ENCODE data around the gene PPM1L. TPM values are rescaled to one million over a fixed set of nuclear protein-coding genes. Genes with fewer than 3 reads are reported as not detected.
"Not testable (repeated sequence)": the region's sequence is repeated elsewhere in the genome, so short reads cannot be mapped to it uniquely, and the experiment has no call there.

Gene PPM1L
- total RNA-seq, 1 experiment from 2014 or later: 3.2 TPM

DNA sequence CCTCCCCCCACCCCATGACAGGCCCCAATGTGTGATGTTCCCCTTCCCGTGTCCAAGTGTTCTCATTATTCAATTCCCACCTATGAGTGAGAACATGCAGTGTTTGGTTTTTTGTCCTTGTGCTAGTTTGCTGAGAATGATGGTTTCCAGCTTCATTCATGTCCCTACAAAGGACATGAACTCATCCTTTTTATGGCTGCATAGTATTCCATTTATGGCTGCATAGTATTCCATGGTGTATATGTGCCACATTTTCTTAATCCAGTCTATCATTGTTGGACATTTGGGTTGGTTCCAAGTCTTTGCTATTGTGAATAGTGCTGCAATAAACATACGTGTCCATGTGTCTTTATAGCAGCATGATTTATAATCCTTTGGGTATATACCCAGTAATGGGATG lies 254.1 kb downstream of the PPM1L start:
- not testable (repeated sequence) for H3K27me3 ChIP-seq (ENCODE audit: control insufficient read depth, insufficient read depth, low read length); DNase-seq; H3K36me3 ChIP-seq (replicated peaks; ENCODE audit: control insufficient read depth, insufficient read depth, low read length); H3K4me3 ChIP-seq (ENCODE audit: insufficient read depth, low read depth, low read length)

DNA sequence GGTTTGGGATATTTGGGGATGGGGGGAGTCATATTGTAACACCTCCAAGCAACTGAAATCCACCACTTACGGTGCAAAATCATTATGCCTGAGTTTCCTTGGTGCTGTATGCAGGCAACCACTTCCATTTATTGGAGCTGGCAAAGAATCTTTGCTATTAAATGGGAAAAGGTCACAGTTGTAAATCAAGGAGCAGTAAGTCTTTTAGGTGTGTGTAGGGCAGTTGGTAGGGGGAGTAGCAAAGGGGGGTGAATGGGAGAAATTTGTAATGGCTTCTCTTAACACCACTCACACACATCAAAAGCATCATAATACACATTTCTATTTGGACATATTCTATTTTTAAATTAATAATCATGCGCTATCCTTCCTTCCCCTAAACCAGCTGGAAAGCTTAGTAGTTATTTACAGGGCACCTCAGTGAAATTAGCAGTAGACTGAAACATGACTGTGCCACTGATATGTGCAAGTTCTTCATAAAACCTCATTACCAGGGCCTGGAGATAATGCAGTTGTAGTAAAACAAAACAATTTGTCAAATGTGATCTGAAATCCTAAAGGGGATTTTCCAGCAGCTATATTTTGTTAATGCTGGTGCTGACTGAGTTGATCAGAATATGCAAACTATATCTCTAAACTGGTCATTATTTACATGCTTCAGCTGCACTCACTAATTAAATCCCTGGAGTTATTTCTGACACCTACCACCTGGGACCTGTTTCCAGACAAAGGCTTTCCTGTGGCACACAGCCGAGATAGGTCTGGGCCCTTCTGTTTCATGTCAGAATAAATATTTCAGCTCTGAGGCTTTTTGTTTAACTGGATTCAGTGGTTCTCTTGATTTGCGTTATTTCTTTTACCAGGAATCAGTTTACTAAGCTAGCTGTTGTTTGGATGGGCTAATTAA lies 259.1 kb downstream of the PPM1L start:
- no peaks in the 10 kb centered on the region for H3K36me3 ChIP-seq (replicated peaks; ENCODE audit: control insufficient read depth, insufficient read depth, low read length)
- no peaks in the 10 kb centered on the region for H3K27me3 ChIP-seq (ENCODE audit: control insufficient read depth, insufficient read depth, low read length)
- DNase-seq: no peak
- H3K4me3 ChIP-seq (ENCODE audit: insufficient read depth, low read depth, low read length): no peak overlapping the region

DNA sequence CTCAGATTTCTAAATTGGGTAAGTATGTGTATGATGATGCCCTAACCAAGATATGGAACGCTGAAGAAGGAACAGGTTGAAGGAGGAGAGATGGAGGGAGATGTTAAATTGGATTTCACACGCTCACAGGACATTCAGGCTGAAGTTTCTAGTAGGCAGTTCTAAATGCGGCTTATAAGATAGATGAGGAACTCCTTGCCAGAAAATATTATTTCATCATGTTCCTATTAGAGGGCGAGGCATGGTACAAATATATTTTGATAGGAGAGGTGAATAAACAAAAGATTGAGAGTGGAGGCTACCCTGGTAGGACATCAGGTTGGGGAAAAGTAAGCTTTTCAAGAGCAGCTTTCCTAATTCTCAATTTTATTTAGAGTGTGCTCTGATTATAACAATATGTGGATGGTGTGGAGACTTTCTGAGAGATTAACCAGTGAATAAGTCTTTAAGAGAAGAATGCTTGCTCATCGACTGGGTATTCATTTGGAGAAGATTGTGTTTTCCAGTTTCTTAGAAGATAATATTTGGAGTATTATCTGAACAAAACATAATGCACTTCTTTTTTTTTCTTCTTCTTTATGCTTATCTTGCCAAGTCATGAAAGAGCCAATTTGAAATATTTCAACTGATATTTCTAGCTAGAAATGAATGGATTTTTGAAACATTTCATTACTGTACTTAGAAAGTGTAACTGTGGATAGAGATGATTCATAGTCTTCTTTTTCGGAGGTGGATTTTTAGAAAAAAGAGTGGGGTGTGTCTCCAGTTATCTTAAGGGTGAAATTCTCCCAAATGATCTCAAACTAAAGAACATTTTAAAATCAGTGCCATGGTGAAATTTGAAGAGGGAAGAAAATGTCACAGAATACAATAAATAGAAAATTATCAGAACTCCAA lies 260.6 kb downstream of the PPM1L start:
- H3K36me3 ChIP-seq (replicated peaks; ENCODE audit: control insufficient read depth, insufficient read depth, low read length): no peaks in the 10 kb centered on the region
- no peak for DNase-seq
- H3K27me3 ChIP-seq (ENCODE audit: control insufficient read depth, insufficient read depth, low read length): no peaks in the 10 kb centered on the region
- no peak overlapping the region for H3K4me3 ChIP-seq (ENCODE audit: insufficient read depth, low read depth, low read length)

DNA sequence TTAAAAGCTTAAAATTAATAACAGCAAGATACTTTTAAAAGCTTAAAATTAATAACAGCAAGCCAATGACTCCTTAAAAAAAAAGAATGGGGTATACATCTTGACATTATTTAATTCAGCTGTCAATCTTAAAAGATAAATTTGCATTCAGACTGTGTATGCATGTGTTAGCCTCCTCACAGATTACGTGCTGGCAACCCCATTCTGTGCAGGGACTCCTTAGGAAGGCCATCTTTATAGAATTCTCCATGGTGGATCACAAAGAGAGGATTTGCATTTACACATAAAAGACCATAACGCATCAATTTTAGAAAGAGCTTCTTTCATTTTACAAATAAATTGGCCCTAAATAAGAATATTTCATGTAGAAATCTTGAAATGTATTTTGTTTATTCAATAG lies 261.9 kb downstream of the PPM1L start:
- Histone ChIP-seq H3K4me3 (ENCODE audit: insufficient read depth, low read depth, low read length) (no peak overlapping the region), H3K36me3 (replicated peaks; ENCODE audit: control insufficient read depth, insufficient read depth, low read length) (no peaks in the 10 kb centered on the region), H3K27me3 (ENCODE audit: control insufficient read depth, insufficient read depth, low read length) (no peaks in the 10 kb centered on the region)
- no peak for DNase-seq

DNA sequence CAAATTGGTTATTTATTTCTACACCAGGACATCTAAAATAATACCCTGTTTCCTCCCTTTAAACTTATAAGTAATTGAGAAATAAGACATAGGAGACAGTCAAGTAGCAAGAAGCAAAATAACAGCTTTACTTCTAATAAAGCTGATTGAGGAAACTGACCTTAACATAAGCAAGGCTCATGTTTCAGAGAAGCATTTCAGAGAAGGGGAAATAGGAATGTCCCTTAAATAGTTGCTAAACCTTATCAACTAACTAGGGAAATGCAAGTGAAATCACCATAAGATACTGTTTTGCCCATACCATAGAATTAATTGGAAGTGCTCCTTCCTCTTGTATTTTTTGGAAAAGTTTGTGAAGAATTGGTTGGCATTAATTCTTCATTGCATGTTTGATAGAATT lies 264.2 kb downstream of the PPM1L start:
- H3K4me3 ChIP-seq (ENCODE audit: insufficient read depth, low read depth, low read length): no peak overlapping the region
- DNase-seq: no peak
- no peaks in the 10 kb centered on the region for H3K36me3 ChIP-seq (replicated peaks; ENCODE audit: control insufficient read depth, insufficient read depth, low read length)
- no peaks in the 10 kb centered on the region for H3K27me3 ChIP-seq (ENCODE audit: control insufficient read depth, insufficient read depth, low read length)

DNA sequence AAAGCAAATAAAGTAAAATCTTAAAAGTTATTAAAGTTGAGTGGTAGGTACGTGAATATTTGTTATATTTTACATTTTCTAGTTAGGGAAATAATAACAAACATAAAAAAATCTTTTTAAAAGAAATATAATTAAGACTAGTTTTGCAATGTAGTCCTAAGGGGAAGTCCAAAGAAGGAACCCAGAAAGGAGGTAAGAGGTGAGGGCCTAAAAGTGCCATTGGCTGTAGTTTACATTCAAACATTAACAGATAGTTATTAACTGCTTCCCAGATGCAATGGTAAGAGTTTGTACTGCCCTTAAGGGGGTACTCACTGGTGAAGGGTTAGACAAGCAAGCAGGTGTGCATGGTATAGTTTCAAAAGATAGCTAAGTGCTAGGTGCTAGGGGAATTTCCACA lies 269.9 kb downstream of the PPM1L start:
- DNase-seq: no peak
- Histone ChIP-seq H3K27me3 (ENCODE audit: control insufficient read depth, insufficient read depth, low read length) (no peaks in the 10 kb centered on the region), H3K4me3 (ENCODE audit: insufficient read depth, low read depth, low read length) (no peak overlapping the region), H3K36me3 (replicated peaks; ENCODE audit: control insufficient read depth, insufficient read depth, low read length) (no peaks in the 10 kb centered on the region)

DNA sequence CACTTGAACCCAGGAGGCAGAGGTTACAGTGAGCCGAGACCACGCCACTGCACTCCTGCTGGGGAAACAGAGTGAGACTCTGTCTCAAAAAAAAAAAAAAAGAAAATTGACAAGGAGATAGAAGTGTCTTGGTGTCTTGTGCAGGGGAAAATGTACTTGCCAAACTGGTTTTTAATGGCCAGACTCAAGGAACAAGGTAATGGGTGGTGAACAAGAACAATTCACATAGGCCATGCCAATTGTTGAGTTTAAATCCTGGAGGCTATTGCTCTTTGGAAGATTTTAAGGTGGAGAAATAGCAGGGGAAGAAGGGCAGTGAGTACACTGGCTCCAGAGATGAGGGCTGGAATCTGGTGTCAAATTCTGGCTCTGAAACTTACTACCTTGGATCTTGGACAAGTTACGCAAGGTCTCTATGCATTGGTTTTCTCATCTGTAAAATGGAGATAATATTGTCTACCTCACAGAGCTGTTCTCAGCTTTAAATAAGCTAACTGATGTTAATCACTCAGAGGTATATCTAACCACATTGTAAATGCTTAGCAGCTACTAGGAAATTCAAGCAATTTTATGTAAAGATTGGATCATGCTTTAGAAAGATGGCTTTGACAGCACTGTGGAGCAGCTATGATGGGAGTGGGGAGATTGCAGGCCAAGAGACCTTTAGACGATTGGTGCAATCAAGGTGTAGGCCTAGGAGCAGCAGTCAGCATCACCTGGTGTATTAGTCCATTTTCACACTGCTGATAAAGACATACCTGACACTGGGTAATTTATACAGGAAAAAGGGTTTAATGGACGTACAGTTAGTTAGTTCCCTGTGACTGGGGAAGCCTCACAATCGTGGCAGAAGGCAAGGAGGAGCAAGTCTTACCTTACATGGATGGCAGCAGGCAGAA lies 270.8 kb downstream of the PPM1L start:
- no peak for DNase-seq
- H3K4me3 ChIP-seq (ENCODE audit: insufficient read depth, low read depth, low read length): no peak overlapping the region
- H3K36me3 ChIP-seq (replicated peaks; ENCODE audit: control insufficient read depth, insufficient read depth, low read length): no peaks in the 10 kb centered on the region
- no peaks in the 10 kb centered on the region for H3K27me3 ChIP-seq (ENCODE audit: control insufficient read depth, insufficient read depth, low read length)

DNA sequence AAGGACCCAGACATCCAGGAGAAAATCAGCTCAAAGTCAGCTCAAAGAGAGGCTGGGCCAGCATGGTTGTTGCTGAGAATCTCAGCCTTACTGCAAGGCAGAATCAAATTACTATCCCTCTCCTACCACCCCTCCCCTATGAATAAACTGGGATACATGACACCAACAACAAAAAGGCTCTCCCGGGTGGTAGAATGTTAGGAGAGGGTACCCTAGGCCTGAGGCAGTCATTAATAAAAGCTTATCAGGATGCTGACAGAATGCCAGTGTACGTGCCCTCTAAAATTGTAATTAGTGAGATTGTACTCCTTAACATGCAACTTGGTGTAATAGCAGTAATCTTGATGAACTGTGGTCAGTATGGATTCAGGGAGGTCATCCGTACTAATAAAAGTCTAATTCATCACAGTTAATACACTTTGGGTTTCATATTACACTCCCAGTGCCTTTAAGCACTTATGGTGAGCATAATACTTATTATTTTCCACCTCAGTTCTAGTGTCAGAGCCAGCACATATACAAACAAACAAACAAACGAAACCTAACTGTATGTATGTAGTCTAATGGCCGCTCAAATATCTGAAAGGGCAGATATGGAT lies 272.6 kb downstream of the PPM1L start:
- peak; percentile 43 for DNase-seq

DNA sequence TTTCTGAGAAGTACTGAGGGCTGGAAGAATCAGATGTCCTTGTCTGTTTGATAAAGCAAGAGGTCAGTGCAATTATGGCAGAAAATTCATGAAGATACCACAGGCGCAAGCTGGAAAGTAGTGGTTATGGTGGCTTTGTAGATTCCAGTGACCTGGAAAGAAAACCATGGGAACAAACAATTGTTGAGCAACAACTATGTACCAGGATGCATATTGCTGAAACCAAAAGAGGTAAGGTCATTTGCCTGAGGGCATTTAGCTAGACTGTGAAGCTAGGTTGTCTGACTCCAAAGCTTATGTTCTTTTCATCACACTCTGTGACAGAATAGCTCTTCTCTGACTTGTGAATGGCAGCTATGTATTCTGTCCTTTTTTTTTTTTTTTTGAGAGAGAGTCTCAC lies 275.1 kb downstream of the PPM1L start:
- H3K36me3 ChIP-seq (replicated peaks; ENCODE audit: control insufficient read depth, insufficient read depth, low read length): no peaks in the 10 kb centered on the region
- no peak overlapping the region for H3K4me3 ChIP-seq (ENCODE audit: insufficient read depth, low read depth, low read length)

More for the DNA sequence above, 272.6 kb downstream of the PPM1L start:
- no peaks in the 10 kb centered on the region for H3K27me3 ChIP-seq (ENCODE audit: control insufficient read depth, insufficient read depth, low read length)
- no peaks in the 10 kb centered on the region for H3K36me3 ChIP-seq (replicated peaks; ENCODE audit: control insufficient read depth, insufficient read depth, low read length)
- no peak overlapping the region for H3K4me3 ChIP-seq (ENCODE audit: insufficient read depth, low read depth, low read length)

DNA sequence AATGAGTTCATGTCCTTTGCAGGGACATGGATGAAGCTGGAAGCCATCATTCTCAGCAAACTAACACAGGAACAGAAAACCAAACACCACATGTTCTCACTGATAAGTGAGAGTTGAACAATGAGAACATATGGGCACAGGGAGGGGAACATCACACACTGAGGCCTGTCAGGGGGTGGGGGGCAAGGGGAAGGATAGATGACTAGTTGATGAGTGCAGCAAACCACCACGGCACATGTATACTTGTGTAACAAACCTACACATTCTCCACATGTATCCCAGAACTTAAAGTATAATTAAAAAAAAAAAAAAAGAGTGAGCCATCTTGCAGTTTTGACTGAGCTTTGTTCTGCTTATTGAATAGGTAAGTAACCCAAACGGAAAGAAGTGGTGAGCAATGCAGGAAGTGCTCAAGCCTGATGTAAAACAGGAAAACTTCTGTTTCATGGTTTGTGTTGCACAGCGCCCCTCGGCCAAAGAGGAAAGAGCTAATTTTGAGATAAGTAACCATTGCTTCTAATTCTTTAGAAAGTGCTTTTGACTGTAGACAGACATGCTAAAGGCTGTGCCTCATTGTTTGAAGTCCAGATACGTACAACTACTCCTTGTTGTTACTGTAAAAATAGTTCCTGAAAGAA lies 279.0 kb downstream of the PPM1L start:
- H3K4me3 ChIP-seq (ENCODE audit: insufficient read depth, low read depth, low read length); H3K36me3 ChIP-seq (replicated peaks; ENCODE audit: control insufficient read depth, insufficient read depth, low read length); DNase-seq; H3K27me3 ChIP-seq (ENCODE audit: control insufficient read depth, insufficient read depth, low read length): not testable (repeated sequence)

More for the DNA sequence above, 275.1 kb downstream of the PPM1L start:
- no peaks in the 10 kb centered on the region for H3K27me3 ChIP-seq (ENCODE audit: control insufficient read depth, insufficient read depth, low read length)
- no peak for DNase-seq

DNA sequence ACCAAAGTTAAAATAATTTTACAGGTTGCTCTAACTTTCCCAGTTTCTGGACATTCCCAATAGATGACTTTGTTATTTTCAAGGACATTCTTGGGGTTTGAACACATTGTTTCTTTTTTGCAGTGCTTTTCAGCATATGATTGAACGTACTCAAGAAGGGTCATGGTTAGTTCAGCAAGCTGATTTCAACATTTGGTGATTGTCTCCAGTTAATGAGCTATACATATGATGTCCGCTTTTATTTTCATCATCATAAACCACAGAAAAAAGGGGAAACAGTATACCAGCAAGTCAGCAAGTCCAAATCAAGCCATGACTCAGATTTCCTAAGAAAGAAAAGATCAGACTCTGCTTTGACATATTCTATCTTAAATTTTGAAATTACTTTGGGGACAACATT lies 279.7 kb downstream of the PPM1L start:
- H3K27me3 ChIP-seq (ENCODE audit: control insufficient read depth, insufficient read depth, low read length): no peaks in the 10 kb centered on the region
- no peaks in the 10 kb centered on the region for H3K36me3 ChIP-seq (replicated peaks; ENCODE audit: control insufficient read depth, insufficient read depth, low read length)
- no peak overlapping the region for H3K4me3 ChIP-seq (ENCODE audit: insufficient read depth, low read depth, low read length)
- DNase-seq: no peak

DNA sequence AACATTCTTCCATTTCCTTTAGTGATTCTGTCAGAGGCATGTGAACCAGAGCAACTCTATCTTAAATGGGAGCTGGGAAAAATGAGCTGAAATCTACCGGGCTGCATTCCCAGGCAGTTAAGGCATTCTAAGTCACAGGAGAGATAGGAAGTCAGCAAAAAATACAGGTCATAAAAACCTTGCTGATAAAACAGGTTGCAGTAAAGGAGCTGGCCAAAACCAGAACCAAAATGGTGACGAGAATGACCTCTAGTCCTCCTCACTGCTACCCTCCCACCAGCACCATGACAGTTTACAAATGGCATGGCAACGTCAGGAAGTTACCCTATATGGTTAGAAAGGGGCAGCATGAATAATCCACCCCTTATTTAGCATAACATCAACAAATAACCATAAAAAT lies 282.7 kb downstream of the PPM1L start:
- Histone ChIP-seq H3K27me3 (ENCODE audit: control insufficient read depth, insufficient read depth, low read length) (no peaks in the 10 kb centered on the region), H3K36me3 (replicated peaks; ENCODE audit: control insufficient read depth, insufficient read depth, low read length) (no peaks in the 10 kb centered on the region), H3K4me3 (ENCODE audit: insufficient read depth, low read depth, low read length) (no peak overlapping the region)
- no peak for DNase-seq

DNA sequence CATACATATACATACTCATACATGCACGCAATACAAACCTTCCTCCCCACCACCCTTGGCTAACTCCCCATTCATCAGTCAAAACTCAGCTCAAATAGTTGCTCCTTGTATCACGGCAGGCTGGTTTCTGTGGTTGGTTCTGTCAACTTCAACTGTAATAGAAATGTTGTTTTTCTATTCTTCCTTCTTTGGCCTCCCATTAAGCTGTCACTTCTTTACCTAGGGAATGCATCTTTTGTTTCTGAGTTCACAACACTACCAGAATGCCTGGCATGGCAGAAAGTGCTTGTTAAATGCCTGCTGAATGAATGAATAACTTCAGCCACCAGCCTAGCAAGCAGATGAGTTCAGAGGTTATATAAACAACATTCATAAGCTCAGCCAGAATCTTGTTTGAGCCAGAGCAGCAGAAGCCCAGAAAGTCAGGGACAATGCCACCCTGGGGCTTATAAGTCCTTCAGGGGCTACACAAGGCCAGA lies 286.0 kb downstream of the PPM1L start:
- no peaks in the 10 kb centered on the region for H3K36me3 ChIP-seq (replicated peaks; ENCODE audit: control insufficient read depth, insufficient read depth, low read length)
- DNase-seq: no peak
- no peaks in the 10 kb centered on the region for H3K27me3 ChIP-seq (ENCODE audit: control insufficient read depth, insufficient read depth, low read length)
- no peak overlapping the region for H3K4me3 ChIP-seq (ENCODE audit: insufficient read depth, low read depth, low read length)
